Esophagus squamous epithelium (tissue), 5 donors: Measurements from ENCODE around the gene LILRA5. TPM values are rescaled to one million over a fixed set of nuclear protein-coding genes. Genes with fewer than 3 reads are reported as not detected.
"Not testable (repeated sequence)": the region's sequence is repeated elsewhere in the genome, so short reads cannot be mapped to it uniquely, and the experiment has no call there.

Experiments
- DNase-seq: peaks from one replicate; lab custom pipeline; 2025; lab: John Stamatoyannopoulos, UW
- H3K27ac ChIP-seq, 4 donors: fragments of 200-600 bp; sonication (generic); one replicate each; pipeline ENCODE4 v1.5.1; 2016 to 2019; ENCODE audit warnings: mild to moderate bottlenecking in 1 of 4
- H3K27me3 ChIP-seq, 4 donors: fragments of 200-600 bp; sonication (generic); 1 replicate in 3 of 4; 2 replicates in 1 of 4; pipeline versions ENCODE4 v1.5.1 to v1.6.0; 2017 to 2021; ENCODE audit warnings: antibody characterized with exemption in 1 of 4
- H3K36me3 ChIP-seq, 3 donors: fragments of 200-600 bp; sonication (generic); one replicate each; pipeline ENCODE4 v1.5.1; 2016 to 2019
- H3K4me1 ChIP-seq, 3 donors: fragments of 200-600 bp; sonication (generic); one replicate each; pipeline ENCODE4 v1.5.1; 2017 to 2019
- H3K4me3 ChIP-seq, 4 donors: fragments of 200-600 bp; sonication (generic); 1 replicate in 3 of 4; 2 replicates in 1 of 4; pipeline ENCODE4 v1.5.1; 2016 to 2019; ENCODE audit warnings: mild to moderate bottlenecking in 2 of 4, moderate library complexity in 1 of 4
- H3K9me3 ChIP-seq, 3 donors: fragments of 200-600 bp; sonication (generic); one replicate each; pipeline ENCODE4 v1.5.1; 2016 to 2019
- POLR2A ChIP-seq, 4 donors: fragments of 450-650 bp; IDR thresholded peaks; one replicate each; pipeline ENCODE4 v1.6.1; 2017; ENCODE audit warnings: antibody characterized with exemption in 4 of 4, mild to moderate bottlenecking in 4 of 4, moderate library complexity in 3 of 4
- WGBS, 2 donors: methylation state at CpG; one replicate each; pipeline ENCODE4 v1.1.5; 2018; 5-methylcytosine and 5-hydroxymethylcytosine counted together
- intact Hi-C: fragments of 100-400 bp; cut with DNase I; formaldehyde crosslinking; loops from one replicate; pipeline ENCODE4 v1.15.0; 2022
- total RNA-seq, 4 donors: library from RNA; depleted of rRNA; stranded (reverse); fragments of >200 nt; gene quantifications; one replicate each; pipeline ENCODE4 v1.1.0, GENCODE V29; 2016
- TF ChIP-seq, protein P1 (sequence below), 6 experiments: fragments of 450-650 bp in 4 of 6; fragments of 200-600 bp in 2 of 6; sonication (generic) in 2 of 6; IDR thresholded peaks; one replicate each; pipeline ENCODE4 v1.5.1; 2016 to 2019; ENCODE audit warnings: antibody characterized with exemption in 6 of 6, mild to moderate bottlenecking in 4 of 6, moderate library complexity in 4 of 6
- donor health status: DM: yes; HTN: yes; CAD: no.

The LILRA5 gene
- total RNA-seq, 4 donors from 2014 or later, result 0.38 to 1.4 (median 0.70) TPM; not detected in 1

DNA sequence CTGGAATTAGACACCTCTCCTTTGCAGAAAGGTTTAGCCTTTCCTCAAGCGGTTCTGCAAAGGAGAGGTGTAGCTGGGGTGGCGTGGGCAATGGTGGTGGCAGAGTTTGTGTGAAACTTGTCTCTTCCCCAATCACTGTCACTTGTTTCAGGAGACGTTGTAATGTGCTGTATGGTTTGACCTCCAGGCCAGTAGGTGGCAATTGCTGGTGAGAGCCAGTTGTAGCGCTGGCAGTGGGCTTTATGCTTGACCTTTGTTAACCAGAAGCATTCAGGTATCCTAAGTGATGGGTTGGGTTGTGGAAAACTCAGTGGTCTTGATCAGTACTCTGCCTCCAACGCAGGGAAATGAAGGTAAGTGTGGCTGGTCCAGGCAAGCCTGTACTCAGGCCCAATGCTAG, 12.7 kb upstream of the LILRA5 start:
- no peak for DNase-seq
- no peaks in the 10 kb centered on the region for H3K36me3 ChIP-seq
- no peak for TF ChIP-seq POLR2A (IDR thresholded peaks at IDR 0.05)
- TF ChIP-seq, protein P1, sequence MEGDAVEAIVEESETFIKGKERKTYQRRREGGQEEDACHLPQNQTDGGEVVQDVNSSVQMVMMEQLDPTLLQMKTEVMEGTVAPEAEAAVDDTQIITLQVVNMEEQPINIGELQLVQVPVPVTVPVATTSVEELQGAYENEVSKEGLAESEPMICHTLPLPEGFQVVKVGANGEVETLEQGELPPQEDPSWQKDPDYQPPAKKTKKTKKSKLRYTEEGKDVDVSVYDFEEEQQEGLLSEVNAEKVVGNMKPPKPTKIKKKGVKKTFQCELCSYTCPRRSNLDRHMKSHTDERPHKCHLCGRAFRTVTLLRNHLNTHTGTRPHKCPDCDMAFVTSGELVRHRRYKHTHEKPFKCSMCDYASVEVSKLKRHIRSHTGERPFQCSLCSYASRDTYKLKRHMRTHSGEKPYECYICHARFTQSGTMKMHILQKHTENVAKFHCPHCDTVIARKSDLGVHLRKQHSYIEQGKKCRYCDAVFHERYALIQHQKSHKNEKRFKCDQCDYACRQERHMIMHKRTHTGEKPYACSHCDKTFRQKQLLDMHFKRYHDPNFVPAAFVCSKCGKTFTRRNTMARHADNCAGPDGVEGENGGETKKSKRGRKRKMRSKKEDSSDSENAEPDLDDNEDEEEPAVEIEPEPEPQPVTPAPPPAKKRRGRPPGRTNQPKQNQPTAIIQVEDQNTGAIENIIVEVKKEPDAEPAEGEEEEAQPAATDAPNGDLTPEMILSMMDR (IDR thresholded peaks at IDR 0.05), result no peak
- H3K27ac ChIP-seq, result no peak overlapping the region
- intact Hi-C loops, result no loop called here
- H3K4me1 ChIP-seq, result no peaks in the 10 kb centered on the region
- H3K9me3 ChIP-seq, result no peaks in the 10 kb centered on the region
- no peak overlapping the region for H3K4me3 ChIP-seq
- H3K27me3 ChIP-seq, result peaks cover 0 to 21% (median 0%) of the 10 kb centered on the region in 4 donors
- WGBS, 2 donors, result 61 to 65% methylated on average over 2 to 4 of the region's 5 CpGs

DNA sequence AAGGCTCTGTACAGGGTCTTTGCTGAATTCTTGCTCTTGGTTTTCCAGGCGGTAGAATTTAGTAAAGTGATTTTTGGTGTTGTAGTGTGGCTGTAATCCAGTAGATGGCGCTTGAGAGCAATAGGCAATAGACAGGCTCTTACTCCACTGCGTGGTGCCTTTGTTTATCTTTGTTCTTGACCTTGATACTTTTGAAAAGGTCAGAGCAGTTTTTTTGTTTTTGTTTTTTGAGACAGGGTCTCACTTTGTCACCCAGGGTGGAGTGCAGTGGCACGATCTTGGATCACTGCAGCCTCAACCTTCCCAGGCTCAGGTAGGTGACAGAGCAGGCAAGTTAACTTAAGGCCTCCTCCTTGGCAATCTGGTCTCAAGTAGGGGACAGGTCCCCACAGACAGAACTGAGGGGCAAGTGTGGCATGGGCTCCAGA, 12.2 kb upstream of the LILRA5 start:
- intact Hi-C loops, result no loop called here
- Histone ChIP-seq H3K4me3 (no peak overlapping the region), H3K27ac (no peak overlapping the region), H3K4me1 (no peaks in the 10 kb centered on the region), H3K36me3 (no peaks in the 10 kb centered on the region), H3K9me3 (no peaks in the 10 kb centered on the region), H3K27me3 (peaks cover 0 to 26% (median 0%) of the 10 kb centered on the region in 4 donors)
- no peak for DNase-seq
- TF ChIP-seq POLR2A (IDR thresholded peaks at IDR 0.05), result no peak
- TF ChIP-seq, protein P1 (IDR thresholded peaks at IDR 0.05), result peak; percentile 58 to 78 (median 70)
- WGBS, 2 donors, result 5 to 6% methylated on average over 4 of the region's 4 CpGs

DNA sequence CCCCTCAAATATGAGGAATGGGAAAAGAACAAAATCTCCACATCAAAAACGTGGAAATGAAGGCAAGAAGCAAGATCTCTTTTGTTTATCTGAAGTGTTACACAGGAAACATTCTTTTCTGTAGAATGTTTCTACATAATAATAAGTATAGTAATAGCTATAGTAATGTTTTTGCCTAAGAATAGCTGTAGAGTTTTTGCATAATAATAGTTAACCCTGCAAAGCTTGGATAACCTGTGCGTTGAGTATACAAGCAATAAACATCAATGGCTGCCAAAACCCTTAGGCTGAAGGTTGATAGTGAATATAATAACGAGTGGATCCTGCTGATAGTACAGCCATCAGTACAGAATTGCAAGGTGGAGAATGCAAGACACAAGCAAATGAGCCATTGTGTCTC, 11.1 kb upstream of the LILRA5 start:
- no peak for DNase-seq
- intact Hi-C loops, result no loop called here
- H3K27ac ChIP-seq, result no peak overlapping the region
- H3K9me3 ChIP-seq, result no peaks in the 10 kb centered on the region
- H3K27me3 ChIP-seq, result peaks cover 0 to 30% (median 0%) of the 10 kb centered on the region in 4 donors
- no peaks in the 10 kb centered on the region for H3K4me1 ChIP-seq
- H3K36me3 ChIP-seq, result no peaks in the 10 kb centered on the region
- WGBS, 2 donors, result 8 to 20% methylated on average over 3 of the region's 3 CpGs
- no peak for TF ChIP-seq POLR2A (IDR thresholded peaks at IDR 0.05)
- TF ChIP-seq, protein P1 (IDR thresholded peaks at IDR 0.05), result no peak
- H3K4me3 ChIP-seq, result no peak overlapping the region

DNA sequence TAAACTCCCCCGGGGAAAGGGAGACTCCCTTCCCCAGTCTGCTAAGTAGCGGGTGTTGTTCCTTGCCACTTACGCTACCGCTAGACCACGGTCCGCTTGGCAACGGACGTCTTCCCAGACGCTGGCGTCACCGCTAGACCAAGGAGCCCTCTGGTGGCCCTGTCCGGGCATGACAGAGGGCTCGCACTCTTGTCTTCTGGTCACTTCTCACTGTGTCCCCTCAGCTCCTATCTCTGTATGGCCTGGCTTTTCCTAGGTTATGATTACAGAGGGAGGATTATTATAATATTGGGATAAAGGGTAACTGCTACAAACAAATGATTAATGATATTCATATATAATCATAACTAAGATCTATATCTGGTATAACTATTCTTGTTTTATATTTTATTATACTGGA, 10.0 kb upstream of the LILRA5 start:
- DNase-seq, H3K4me1 ChIP-seq, H3K27ac ChIP-seq, H3K4me3 ChIP-seq, H3K9me3 ChIP-seq, intact Hi-C loops, H3K36me3 ChIP-seq: not testable (repeated sequence)
- TF ChIP-seq, protein P1 (IDR thresholded peaks at IDR 0.05), result peak in 2 of 6 experiments; percentile 27 to 32
- 9 to 20% methylated on average over 1 to 7 of the region's 13 CpGs for WGBS, 2 donors
- peaks cover 0 to 34% (median 0%) of the 10 kb centered on the region in 4 donors for H3K27me3 ChIP-seq

DNA sequence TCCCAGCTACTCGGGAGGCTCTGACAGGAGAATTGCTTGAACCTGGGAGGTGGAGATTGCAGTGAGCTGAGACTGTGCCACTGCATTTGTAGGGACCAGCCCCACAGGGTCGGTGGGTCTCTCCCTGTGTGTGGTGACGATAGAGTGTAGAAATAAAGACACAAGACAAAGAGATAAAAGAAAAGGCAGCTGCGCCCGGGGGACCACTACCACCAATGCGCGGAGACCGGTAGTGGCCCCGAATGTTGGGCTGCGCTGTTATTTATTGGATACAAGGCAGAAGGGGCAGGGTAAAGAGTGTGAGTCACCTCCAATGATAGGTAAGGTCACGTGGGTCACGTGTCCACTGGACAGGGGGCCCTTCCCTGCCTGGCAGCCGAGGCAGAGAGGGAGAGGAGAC, 9.3 kb upstream of the LILRA5 start:
- peaks cover 0 to 38% (median 0%) of the 10 kb centered on the region in 4 donors for H3K27me3 ChIP-seq
- intact Hi-C loops, H3K36me3 ChIP-seq, H3K4me3 ChIP-seq, DNase-seq, H3K9me3 ChIP-seq, H3K27ac ChIP-seq, H3K4me1 ChIP-seq: not testable (repeated sequence)
- 77 to 80% methylated on average over 2 to 12 of the region's 13 CpGs for WGBS, 2 donors
